Fibroblast of pulmonary artery (primary cell): ENCODE results near the gene SRSF2.
"Not testable (repeated sequence)": the region's sequence is repeated elsewhere in the genome, so short reads cannot be mapped to it uniquely, and the experiment has no call there.

Source experiments
- DNase-seq: peaks from one replicate; pipeline ENCODE4 v3.0.0-alpha.2; 2010; ENCODE audit warnings: low read depth
- H3K4me3 ChIP-seq: replicated peaks from 2 replicates; pipeline ENCODE4 v1.5.1; 2011; ENCODE audit warnings: low read depth, mild to moderate bottlenecking, control low read depth, low read length, moderate library complexity
- TF ChIP-seq, protein P1 (sequence below): IDR thresholded peaks from 2 replicates; pipeline ENCODE4 v1.5.1; 2011; ENCODE audit warnings: mild to moderate bottlenecking, control low read depth, low read length, inconsistent platforms; ENCODE audit errors: missing control alignments

Gene SRSF2

GRCh38 chr17:76716146-76716838 is 20.8 kb downstream of the SRSF2 start:
- TF ChIP-seq, protein P1, sequence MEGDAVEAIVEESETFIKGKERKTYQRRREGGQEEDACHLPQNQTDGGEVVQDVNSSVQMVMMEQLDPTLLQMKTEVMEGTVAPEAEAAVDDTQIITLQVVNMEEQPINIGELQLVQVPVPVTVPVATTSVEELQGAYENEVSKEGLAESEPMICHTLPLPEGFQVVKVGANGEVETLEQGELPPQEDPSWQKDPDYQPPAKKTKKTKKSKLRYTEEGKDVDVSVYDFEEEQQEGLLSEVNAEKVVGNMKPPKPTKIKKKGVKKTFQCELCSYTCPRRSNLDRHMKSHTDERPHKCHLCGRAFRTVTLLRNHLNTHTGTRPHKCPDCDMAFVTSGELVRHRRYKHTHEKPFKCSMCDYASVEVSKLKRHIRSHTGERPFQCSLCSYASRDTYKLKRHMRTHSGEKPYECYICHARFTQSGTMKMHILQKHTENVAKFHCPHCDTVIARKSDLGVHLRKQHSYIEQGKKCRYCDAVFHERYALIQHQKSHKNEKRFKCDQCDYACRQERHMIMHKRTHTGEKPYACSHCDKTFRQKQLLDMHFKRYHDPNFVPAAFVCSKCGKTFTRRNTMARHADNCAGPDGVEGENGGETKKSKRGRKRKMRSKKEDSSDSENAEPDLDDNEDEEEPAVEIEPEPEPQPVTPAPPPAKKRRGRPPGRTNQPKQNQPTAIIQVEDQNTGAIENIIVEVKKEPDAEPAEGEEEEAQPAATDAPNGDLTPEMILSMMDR = no peak
- peak overlapping the region; percentile 4 for H3K4me3 ChIP-seq
- peak; percentile 100 for DNase-seq

DNA sequence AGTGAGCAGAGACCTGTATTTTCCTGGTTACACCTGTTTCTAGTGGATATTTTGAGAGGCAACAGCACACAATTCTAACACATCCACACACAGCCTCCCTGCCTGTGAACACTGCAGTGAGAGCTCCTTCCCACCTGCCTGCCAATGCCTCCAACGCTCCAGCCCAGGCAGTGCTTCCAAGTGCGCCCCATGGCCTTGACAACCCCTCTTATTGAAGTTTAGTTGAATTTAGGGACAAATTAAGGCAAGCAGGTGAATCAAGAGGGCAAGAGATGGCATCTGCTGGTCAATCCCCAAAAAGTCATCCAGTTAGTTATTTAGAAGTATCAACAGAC is 21.7 kb downstream of the SRSF2 start:
- DNase-seq = no peak
- TF ChIP-seq, protein P1 = no peak
- no peak overlapping the region for H3K4me3 ChIP-seq

- no peak overlapping the region for H3K4me3 ChIP-seq
- TF ChIP-seq, protein P1 = peak; percentile 76
- peak; percentile 70 for DNase-seq
Measured at GRCh38 chr17:76714822-76715495, 22.2 kb downstream of the SRSF2 start.

GRCh38 chr17:76714336-76714735 is 22.8 kb downstream of the SRSF2 start:
- TF ChIP-seq, protein P1 = no peak
- no peak for DNase-seq
- H3K4me3 ChIP-seq = no peak overlapping the region

GRCh38 chr17:76713765-76714164 is 23.4 kb downstream of the SRSF2 start:
- no peak for DNase-seq
- TF ChIP-seq, protein P1 = no peak
- H3K4me3 ChIP-seq = no peak overlapping the region

- DNase-seq, H3K4me3 ChIP-seq: not testable (repeated sequence)
Measured at GRCh38 chr17:76712321-76712720, 24.8 kb downstream of the SRSF2 start.

- H3K4me3 ChIP-seq = peak within 1 kb of the TSS; percentile 67
- TF ChIP-seq, protein P1 = no peak
- DNase-seq = peak; percentile 68
Measured at GRCh38 chr17:76710863-76711611, 26.1 kb downstream of the SRSF2 start, which contains the start of gene MXRA7. Gene MXRA7 (minus strand): TSS chr17:76710965. CDS start chr17:76710946, 19 bp downstream.

DNA sequence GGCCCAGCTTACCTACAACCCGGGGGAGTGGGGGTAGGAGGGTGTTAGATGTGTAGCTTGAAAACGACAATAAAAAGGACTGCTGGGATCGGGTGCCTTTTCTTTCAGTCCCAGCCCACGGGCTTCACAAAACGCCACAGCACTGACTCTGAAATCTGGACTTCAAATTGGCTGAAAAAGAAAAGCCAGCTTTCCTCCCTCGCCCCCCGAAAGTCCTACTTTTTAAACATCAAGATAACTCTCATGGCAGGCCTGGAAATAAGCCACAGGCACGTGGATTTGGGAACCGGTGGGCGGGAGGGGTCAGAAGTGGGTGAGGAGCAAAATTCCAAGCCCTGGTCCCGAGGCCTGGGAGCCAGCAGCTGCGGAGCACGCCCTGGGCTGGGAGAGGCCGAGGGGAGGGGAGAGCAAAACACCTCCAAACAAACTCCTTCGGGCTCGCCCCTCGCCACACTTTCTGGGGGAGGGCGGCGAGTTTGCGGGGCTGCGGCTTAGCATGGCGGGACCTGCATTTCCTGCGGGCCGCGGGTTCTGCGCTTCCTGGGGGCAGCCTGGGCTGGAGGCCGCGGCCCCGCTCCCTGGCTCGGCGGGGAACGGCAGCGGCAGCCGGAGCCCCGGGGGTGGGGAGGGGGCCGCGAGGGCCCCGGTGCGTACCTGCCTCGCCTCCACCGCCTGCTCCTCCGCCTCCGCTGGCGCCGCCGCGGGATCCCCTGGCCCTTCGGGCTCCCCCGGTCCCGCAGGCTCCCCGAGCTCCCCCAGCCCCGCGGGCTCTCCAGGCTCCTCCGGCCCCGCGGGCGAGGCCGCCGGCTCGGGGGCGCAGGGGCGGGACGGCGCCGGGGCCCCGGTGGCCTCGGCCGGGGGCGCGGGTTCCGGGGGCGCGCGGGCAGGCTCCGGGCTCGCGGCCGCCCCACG is 26.9 kb downstream of the SRSF2 start:
- DNase-seq = not testable (repeated sequence)
- peak overlapping the region; percentile 67 for H3K4me3 ChIP-seq
